Mesenchymal stem cell (in vitro differentiated cells and primary cell): ENCODE results near the gene SYNJ2.
A peak's percentile ranks its signal among the peaks of the same experiment; 100 is the strongest.

Source experiments
- DNase-seq: peaks from one replicate; pipeline ENCODE4 v3.0.0-alpha.2; 2013
- H2AFZ ChIP-seq: one replicate; pipeline ENCODE4 v1.6.1; 2013; ENCODE audit warnings: low read depth, mild to moderate bottlenecking, control low read depth, inconsistent platforms, low read length, moderate library complexity
- H2AK5ac ChIP-seq: 2 replicates; pipeline ENCODE4 v1.6.1; 2013; ENCODE audit warnings: low read length, moderate library complexity, mild to moderate bottlenecking, inconsistent platforms; ENCODE audit not compliant: severe bottlenecking
- H2BK120ac ChIP-seq: one replicate; pipeline ENCODE4 v1.6.1; 2013; ENCODE audit warnings: low read depth, mild to moderate bottlenecking, inconsistent platforms, low read length, moderate library complexity
- H2BK12ac ChIP-seq, 2 experiments: one replicate each; pipeline ENCODE4 v1.6.1; 2013; ENCODE audit warnings: inconsistent platforms in 2 of 2, low read length in 2 of 2, mild to moderate bottlenecking in 2 of 2, moderate library complexity in 2 of 2, control low read depth in 1 of 2
- H2BK15ac ChIP-seq: one replicate; pipeline ENCODE4 v1.6.1; 2013; ENCODE audit warnings: mild to moderate bottlenecking, low read depth, inconsistent platforms; ENCODE audit not compliant: poor library complexity, severe bottlenecking
- H2BK5ac ChIP-seq: 2 replicates; pipeline ENCODE4 v1.6.1; 2013; ENCODE audit warnings: low read depth, mild to moderate bottlenecking, low read length, control low read depth, inconsistent platforms; ENCODE audit not compliant: poor library complexity, severe bottlenecking
- H3K14ac ChIP-seq, 2 experiments: one replicate each; pipeline ENCODE4 v1.6.1; 2013; ENCODE audit warnings: inconsistent platforms in 2 of 2, low read length in 2 of 2, control low read depth in 1 of 2, mild to moderate bottlenecking in 1 of 2, moderate library complexity in 1 of 2
- H3K18ac ChIP-seq, 2 experiments: one replicate each; pipeline ENCODE4 v1.6.1; 2013; ENCODE audit warnings: inconsistent platforms in 2 of 2, low read length in 2 of 2, control low read depth in 1 of 2, low read depth in 1 of 2, mild to moderate bottlenecking in 1 of 2
- H3K23ac ChIP-seq, 2 experiments: one replicate each; pipeline ENCODE4 v1.6.1; 2013; ENCODE audit warnings: inconsistent platforms in 2 of 2, low read length in 2 of 2, mild to moderate bottlenecking in 2 of 2, moderate library complexity in 2 of 2, control low read depth in 1 of 2
- H3K27ac ChIP-seq: 2 replicates; pipeline ENCODE4 v1.5.1; 2013; ENCODE audit warnings: mild to moderate bottlenecking, moderate library complexity, low read length, control low read depth, inconsistent platforms; ENCODE audit not compliant: poor library complexity, severe bottlenecking
- H3K27me3 ChIP-seq, 2 experiments: 2 replicates each; pipeline versions ENCODE4 v1.6.1 to v1.7.0; 2013; ENCODE audit warnings: low read length in 2 of 2, mild to moderate bottlenecking in 2 of 2, moderate library complexity in 2 of 2, control low read depth in 1 of 2, inconsistent platforms in 1 of 2; ENCODE audit not compliant: control insufficient read depth in 1 of 2, insufficient read depth in 1 of 2
- H3K36me3 ChIP-seq, 2 experiments: 2 replicates each; pipeline versions ENCODE4 v1.6.1 to v1.7.0; 2013; ENCODE audit warnings: low read length in 2 of 2, control low read depth in 1 of 2, inconsistent platforms in 1 of 2, low read depth in 1 of 2, mild to moderate bottlenecking in 1 of 2; ENCODE audit not compliant: insufficient read depth in 2 of 2, control insufficient read depth in 1 of 2
- H3K4ac ChIP-seq, 2 experiments: one replicate each; pipeline ENCODE4 v1.6.1; 2013; ENCODE audit warnings: inconsistent platforms in 2 of 2, low read length in 2 of 2, mild to moderate bottlenecking in 2 of 2, moderate library complexity in 2 of 2, control low read depth in 1 of 2, low read depth in 1 of 2
- H3K4me1 ChIP-seq: 2 replicates; pipeline ENCODE4 v1.6.1; 2013; ENCODE audit warnings: low read depth, low read length, control low read depth; ENCODE audit not compliant: control insufficient read depth, insufficient read depth
- H3K4me2 ChIP-seq: 2 replicates; pipeline ENCODE4 v1.6.1; 2013; ENCODE audit warnings: low read length, mild to moderate bottlenecking, inconsistent platforms; ENCODE audit not compliant: poor library complexity, severe bottlenecking
- H3K4me3 ChIP-seq, 2 experiments: 2 replicates each; pipeline versions ENCODE4 v1.5.1 to v1.7.0; 2013; ENCODE audit warnings: low read length in 2 of 2, mild to moderate bottlenecking in 2 of 2, control low read depth in 1 of 2, low read depth in 1 of 2; ENCODE audit not compliant: insufficient read depth in 1 of 2
- H3K79me1 ChIP-seq: replicated peaks from 2 replicates; pipeline ENCODE4 v1.6.1; 2013; ENCODE audit warnings: mild to moderate bottlenecking, control low read depth, low read length, inconsistent platforms; ENCODE audit not compliant: poor library complexity, severe bottlenecking
- H3K9ac ChIP-seq: 2 replicates; pipeline ENCODE4 v1.7.0; 2013; ENCODE audit warnings: mild to moderate bottlenecking, low read length, moderate library complexity
- H3K9me3 ChIP-seq: 2 replicates; pipeline ENCODE4 v1.7.0; 2013; ENCODE audit warnings: mild to moderate bottlenecking, low read length; ENCODE audit not compliant: control insufficient read depth
- H4K8ac ChIP-seq: one replicate; pipeline ENCODE4 v1.6.1; 2013; ENCODE audit warnings: inconsistent platforms, mild to moderate bottlenecking, low read length, moderate library complexity
- H4K91ac ChIP-seq: one replicate; pipeline ENCODE4 v1.6.1; 2013; ENCODE audit warnings: mild to moderate bottlenecking, low read length, inconsistent platforms
- WGBS: methylation state at CpG from one replicate; pipeline ENCODE4 v1.1.7; 2013; ENCODE audit warnings: mixed read lengths; 5-methylcytosine and 5-hydroxymethylcytosine counted together

SYNJ2 gene

DNA sequence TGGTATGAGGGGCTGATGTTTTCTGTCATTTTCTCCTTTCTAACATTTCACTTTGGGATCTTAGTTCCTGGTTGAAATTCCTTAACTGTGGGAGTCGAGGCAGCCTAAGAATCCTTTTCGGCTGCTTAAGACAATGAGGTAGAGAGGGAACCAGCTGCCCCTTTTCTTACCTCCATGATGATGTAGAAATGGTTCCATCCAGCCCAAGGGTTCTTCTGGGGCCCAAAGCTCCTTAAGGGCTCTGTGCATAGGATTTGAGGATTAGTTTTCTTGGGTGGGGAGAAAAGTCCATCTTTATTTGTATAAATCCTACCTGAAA is 33.5 kb downstream of the SYNJ2 start:
- Histone ChIP-seq H3K27ac (no peak overlapping the region), H3K36me3 (peaks cover 41 to 44% of the 10 kb centered on the region in 2 experiments), H3K4ac (peak overlapping the region in 1 of 2 experiments; percentile 5), H4K8ac (no peak overlapping the region), H3K18ac (peak overlapping the region; percentile 11 to 90), H3K4me1 (peaks cover 38% of the 10 kb centered on the region), H3K79me1 (peaks cover 9% of the 10 kb centered on the region), H3K4me2 (no peak overlapping the region), H2BK15ac (no peak overlapping the region), H3K14ac (no peak overlapping the region), H3K9ac (no peak overlapping the region), H3K27me3 (no peaks in the 10 kb centered on the region), H2AFZ (no peak overlapping the region), H3K9me3 (no peaks in the 10 kb centered on the region), H2AK5ac (no peak overlapping the region), H2BK5ac (no peak overlapping the region), H4K91ac (no peak overlapping the region), H3K23ac (no peak overlapping the region), H3K4me3 (no peak overlapping the region), H2BK120ac (no peak overlapping the region), H2BK12ac (peak overlapping the region in 1 of 2 experiments; percentile 29)
- 94% methylated on average over 2 of the region's 2 CpGs for WGBS
- DNase-seq, result no peak

DNA sequence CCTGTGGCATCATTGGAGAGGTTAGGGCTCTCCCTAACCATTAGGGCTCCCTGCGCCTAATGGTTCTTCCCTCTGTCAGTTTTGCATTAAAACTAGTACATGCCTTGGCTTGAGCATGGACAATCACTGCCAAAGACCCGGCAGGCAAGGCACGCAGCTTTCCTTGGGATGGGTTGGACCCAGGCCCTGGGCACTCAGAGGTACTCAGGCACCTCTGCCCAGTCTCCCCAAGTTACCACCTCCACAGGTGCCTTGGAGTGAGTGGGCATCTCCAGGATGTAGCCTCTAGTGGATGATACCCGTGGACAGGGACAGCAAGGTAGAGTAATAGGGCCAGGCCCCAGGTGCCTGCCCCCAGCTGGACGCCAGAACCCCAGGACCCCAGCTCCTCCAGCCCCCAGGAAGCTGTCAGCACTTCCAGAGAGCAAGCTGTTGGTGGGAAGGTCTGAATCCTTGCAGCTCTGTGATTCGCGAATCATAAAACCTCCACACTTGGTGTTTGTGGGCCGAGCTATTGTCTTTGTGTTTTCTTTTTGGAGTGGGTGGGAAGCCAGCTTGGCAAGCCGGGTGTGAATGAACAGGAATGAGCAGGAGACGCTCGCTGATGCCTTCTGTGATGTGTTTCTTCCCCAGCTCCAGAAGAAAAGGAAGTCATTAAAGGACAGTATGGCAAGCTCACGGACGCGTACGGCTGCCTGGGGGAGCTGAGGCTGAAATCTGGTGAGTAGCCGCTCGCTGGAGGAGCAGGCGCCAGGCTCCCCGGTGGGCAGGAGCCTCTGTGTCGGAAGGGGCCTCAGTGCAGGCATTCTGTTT is 35.1 kb downstream of the SYNJ2 start:
- Histone ChIP-seq H4K91ac (peak overlapping the region; percentile 14), H3K9ac (no peak overlapping the region), H3K14ac (no peak overlapping the region), H2BK12ac (peak overlapping the region in 1 of 2 experiments; percentile 15), H3K79me1 (peaks cover 14% of the 10 kb centered on the region), H2AFZ (no peak overlapping the region), H3K18ac (peak overlapping the region in 1 of 2 experiments; percentile 23), H3K9me3 (no peaks in the 10 kb centered on the region), H3K4me2 (peak overlapping the region; percentile 58), H2BK15ac (peak overlapping the region; percentile 75), H3K4me3 (no peak overlapping the region), H3K23ac (no peak overlapping the region), H3K4me1 (peaks cover 46% of the 10 kb centered on the region), H3K27ac (peak overlapping the region; percentile 76), H3K4ac (peak overlapping the region in 1 of 2 experiments; percentile 5), H3K27me3 (no peaks in the 10 kb centered on the region), H2AK5ac (peak overlapping the region; percentile 7), H2BK5ac (no peak overlapping the region), H3K36me3 (peaks cover 45 to 52% of the 10 kb centered on the region in 2 experiments), H4K8ac (peak overlapping the region; percentile 50), H2BK120ac (no peak overlapping the region)
- WGBS, result 92% methylated on average over 20 of the region's 20 CpGs
- DNase-seq, result no peak

DNA sequence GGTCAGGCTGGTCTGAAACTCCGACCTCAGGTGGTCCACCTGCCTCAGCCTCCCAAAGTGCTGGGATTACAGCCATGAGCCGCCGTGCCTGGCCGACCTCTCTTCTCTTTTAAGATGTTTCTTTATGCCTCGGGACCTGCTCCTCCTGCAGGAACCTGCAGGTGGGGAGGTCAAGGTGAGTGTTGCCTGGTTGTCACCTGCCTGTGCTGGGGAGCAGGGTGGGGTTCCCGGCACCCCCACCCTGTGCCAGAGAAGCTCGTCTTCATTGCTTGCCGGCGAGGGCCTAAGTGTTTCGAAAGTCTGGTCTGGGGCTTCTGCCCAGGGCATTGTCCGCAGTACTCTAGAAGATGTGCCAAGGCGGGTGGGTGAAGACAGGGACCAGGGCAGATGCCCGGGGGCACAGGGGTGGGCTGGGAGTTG is 36.0 kb downstream of the SYNJ2 start:
- Histone ChIP-seq H3K9me3 (no peaks in the 10 kb centered on the region), H3K4me2 (peak overlapping the region; percentile 36), H3K79me1 (peaks cover 16% of the 10 kb centered on the region), H4K91ac (no peak overlapping the region), H3K36me3 (peaks cover 46 to 53% of the 10 kb centered on the region in 2 experiments), H3K4me3 (peak overlapping the region in 1 of 2 experiments; percentile 7), H3K9ac (no peak overlapping the region), H2AK5ac (peak overlapping the region; percentile 36), H3K23ac (no peak overlapping the region), H3K27me3 (no peaks in the 10 kb centered on the region), H2BK5ac (no peak overlapping the region), H2AFZ (no peak overlapping the region), H2BK120ac (no peak overlapping the region), H3K27ac (peak overlapping the region; percentile 21), H3K14ac (no peak overlapping the region), H3K4ac (no peak overlapping the region), H2BK12ac (no peak overlapping the region), H4K8ac (no peak overlapping the region), H3K4me1 (peaks cover 50% of the 10 kb centered on the region), H3K18ac (peak overlapping the region in 1 of 2 experiments; percentile 42), H2BK15ac (peak overlapping the region; percentile 19)
- no peak for DNase-seq
- 98% methylated on average over 13 of the region's 13 CpGs for WGBS

DNA sequence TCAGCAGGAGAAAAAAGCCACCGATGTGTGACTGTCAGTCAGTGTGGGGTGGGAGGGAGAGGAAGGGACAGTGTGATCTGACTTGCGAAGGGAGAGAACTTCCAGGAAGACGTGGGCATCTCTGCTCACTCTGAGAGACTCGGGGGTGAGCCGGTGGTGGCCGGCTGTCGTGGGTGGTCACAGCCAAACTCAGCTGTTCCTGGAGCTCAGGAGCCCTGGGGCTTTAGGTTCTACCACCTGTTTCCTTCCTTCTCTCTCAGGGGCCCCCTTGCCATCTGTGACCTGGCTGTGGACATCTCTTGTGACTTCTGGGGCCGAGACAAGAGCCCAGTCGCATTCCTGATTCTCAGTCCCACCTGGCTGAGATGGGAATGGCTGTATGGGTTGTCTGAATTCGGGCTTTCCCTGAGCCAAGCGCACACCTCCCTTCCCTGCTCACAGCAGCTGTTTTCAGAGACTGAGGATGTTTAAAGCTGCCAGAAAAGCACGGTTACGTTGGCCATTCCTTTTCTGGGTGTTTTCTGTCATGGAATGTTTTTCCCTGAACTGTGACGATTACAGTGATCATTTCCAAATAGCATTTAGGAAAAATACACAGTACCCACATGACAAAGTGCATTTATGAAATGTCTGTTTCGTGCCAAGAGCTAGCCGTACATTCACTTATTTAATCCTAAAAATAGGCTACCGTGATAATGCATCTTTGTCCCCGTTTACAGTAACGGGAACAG is 36.5 kb downstream of the SYNJ2 start:
- Histone ChIP-seq H3K4me1 (peaks cover 51% of the 10 kb centered on the region), H3K9me3 (no peaks in the 10 kb centered on the region), H2BK120ac (no peak overlapping the region), H3K9ac (no peak overlapping the region), H2BK5ac (no peak overlapping the region), H3K23ac (no peak overlapping the region), H2BK12ac (peak overlapping the region; percentile 59 to 61), H3K18ac (peak overlapping the region in 1 of 2 experiments; percentile 84), H3K27ac (no peak overlapping the region), H3K4ac (peak overlapping the region in 1 of 2 experiments; percentile 58), H2AFZ (no peak overlapping the region), H3K14ac (no peak overlapping the region), H4K91ac (no peak overlapping the region), H3K79me1 (peaks cover 17% of the 10 kb centered on the region), H4K8ac (peak overlapping the region; percentile 9), H2AK5ac (peak overlapping the region; percentile 8), H3K4me2 (no peak overlapping the region), H2BK15ac (peak overlapping the region; percentile 44), H3K36me3 (peaks cover 51 to 54% of the 10 kb centered on the region in 2 experiments), H3K4me3 (no peak overlapping the region), H3K27me3 (no peaks in the 10 kb centered on the region)
- DNase-seq, result peak; percentile 43
- 93% methylated on average over 18 of the region's 19 CpGs for WGBS
